ENCODE data around the gene ITPR2. TPM values are rescaled to one million over a fixed set of nuclear protein-coding genes. Genes with fewer than 3 reads are reported as not detected.

The ITPR2 gene
- polyA plus RNA-seq, 2 of the 4 experiments (the other 2 are of a cell fraction) = 3.1 to 8.1 TPM

GRCh38 chr12:26340649-26341048 is 492.3 kb downstream of the ITPR2 start:
- H3K9me3 ChIP-seq = no peaks in the 10 kb centered on the region
- no peak overlapping the region for H3K4me3 ChIP-seq
- TF ChIP-seq MYC (IDR thresholded peaks at IDR 0.05; ENCODE audit: borderline replicate concordance, low read length) (no peak), NR3C1 (IDR thresholded peaks at IDR 0.05) (no peak), KDM5A (IDR thresholded peaks at IDR 0.05) (no peak), NPAS2 (CRISPR knock-in tag; IDR thresholded peaks at IDR 0.05; ENCODE audit: borderline replicate concordance) (no peak), EHMT2 (IDR thresholded peaks at IDR 0.05; ENCODE audit: low read depth) (no peak), CEBPB (IDR thresholded peaks at IDR 0.05) (no peak), SMC3 (IDR thresholded peaks at IDR 0.05) (no peak), RARB (CRISPR knock-in tag; IDR thresholded peaks at IDR 0.05) (no peak)
- WGBS (ENCODE audit: missing lambda C conversion rate) = 22% methylated on average over 1 of the region's 1 CpG
- peaks cover 7% of the 10 kb centered on the region; the same call in 1 of the 3 replicates for H3K4me1 ChIP-seq
- no peak overlapping the region for H3K27ac ChIP-seq
- no peak for DNase-seq (ENCODE audit: low read depth in 1 of 2, low spot score in 1 of 2)
- CTCF ChIA-PET = interaction anchor here (0.5 to 1.8 kb wide), 4 partner anchors 9 to 243 kb away, joined by 3 to 4 read pairs (median 4); no protein-coding TSS in a partner anchor
- no peak for ATAC-seq
- POLR2A ChIA-PET = no interaction called here
- H3K4me2 ChIP-seq = no peak overlapping the region
- no peak for FAIRE-seq

- no peaks in the 10 kb centered on the region for H3K9me3 ChIP-seq
- no peak overlapping the region for H3K4me3 ChIP-seq
- H3K4me1 ChIP-seq = peaks cover 7% of the 10 kb centered on the region; the same call in 1 of the 3 replicates
- no peak for ATAC-seq
- TF ChIP-seq PHF8 (IDR thresholded peaks at IDR 0.05; ENCODE audit: borderline replicate concordance, low read depth) (no peak), SREBF2 (IDR thresholded peaks at IDR 0.05) (no peak), HES2 (IDR thresholded peaks at IDR 0.05) (no peak), ELK1 (IDR thresholded peaks at IDR 0.05; ENCODE audit: low read depth, low read length) (no peak), TP53 (CRISPR knock-in tag; IDR thresholded peaks at IDR 0.05) (no peak), FOXS1 (CRISPR knock-in tag; IDR thresholded peaks at IDR 0.05) (no peak), HMGXB4 (CRISPR knock-in tag; IDR thresholded peaks at IDR 0.05; ENCODE audit: borderline replicate concordance) (no peak), RCOR1 (IDR thresholded peaks at IDR 0.05; ENCODE audit: low read depth, low read length) (no peak), EHMT2 (IDR thresholded peaks at IDR 0.05; ENCODE audit: low read depth) (no peak), RAD21 (conservative IDR thresholded peaks at IDR 0.05 in 1 of 2, IDR thresholded peaks at IDR 0.05 in 1 of 2) (no peak), NPAS2 (CRISPR knock-in tag; IDR thresholded peaks at IDR 0.05; ENCODE audit: borderline replicate concordance) (no peak), REST (IDR thresholded peaks at IDR 0.05) (no peak), CHD4 (IDR thresholded peaks at IDR 0.05; ENCODE audit: borderline replicate concordance) (no peak)
- POLR2A ChIA-PET = no interaction called here
- no peak overlapping the region for H3K4me2 ChIP-seq
- H3K27ac ChIP-seq = no peak overlapping the region
- no peak for DNase-seq (ENCODE audit: low read depth in 1 of 2, low spot score in 1 of 2)
- no peak for FAIRE-seq
- 88% methylated on average over 13 of the region's 13 CpGs for WGBS (ENCODE audit: missing lambda C conversion rate)
- CTCF ChIA-PET = interaction anchor here (1.3 to 1.8 kb wide), 2 partner anchors 8 to 217 kb away, joined by 4 read pairs; no protein-coding TSS in a partner anchor
Measured at GRCh38 chr12:26339976-26340375, 493.0 kb downstream of the ITPR2 start.

Measured in A549 (cell line).